ENCODE results near the gene C12orf76. TPM values are rescaled to one million over a fixed set of nuclear protein-coding genes. Genes with fewer than 3 reads are reported as not detected.

Gene C12orf76
- total and polyA plus RNA-seq, 10 of the 15 experiments (the other 5 are each of a cell fraction or from before 2014, with no cell fraction given), result 3.6 to 20.4 (median 10.7) TPM

DNA sequence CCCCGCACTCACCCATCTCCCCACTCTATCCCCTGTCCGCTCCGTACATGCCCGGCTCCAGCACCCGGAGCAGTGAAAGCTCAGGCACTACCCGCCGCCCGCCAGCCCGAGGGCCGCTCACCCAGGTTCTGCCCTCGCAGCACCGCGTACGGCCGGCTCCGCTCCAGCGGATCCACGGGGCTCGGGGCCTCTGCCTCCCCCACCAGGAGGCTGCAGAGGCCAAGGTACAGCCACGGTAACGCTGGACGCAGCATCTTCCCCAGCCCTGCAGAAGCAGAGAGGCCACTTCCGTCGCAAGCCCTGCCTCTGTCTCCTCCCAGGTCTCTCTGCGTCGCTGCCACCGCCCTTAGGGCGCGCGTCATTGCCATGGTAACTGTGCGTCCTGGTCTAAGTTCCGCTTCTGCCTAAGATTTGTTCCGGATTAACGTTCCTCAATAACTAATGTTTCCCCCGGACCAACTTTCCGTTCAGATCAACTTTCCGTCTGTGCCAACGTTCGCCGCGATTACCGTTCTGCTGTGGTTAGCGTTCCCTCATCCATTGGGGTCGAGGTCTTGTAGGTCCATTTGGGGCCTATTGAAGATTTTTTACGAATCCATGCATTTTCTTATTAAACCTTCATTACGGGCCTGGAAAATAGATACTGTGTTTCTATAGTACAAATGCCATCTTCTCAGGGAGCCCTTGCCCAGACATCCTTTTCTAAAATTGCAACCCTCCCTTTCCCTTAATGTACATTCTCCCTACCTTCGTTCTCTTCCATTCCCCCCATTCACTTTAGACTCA, at the start of gene C12orf76 (continued):
- TF ChIP-seq ZNF687 (IDR thresholded peaks at IDR 0.05) (peak; percentile 82; the same call in 1 of the 2 replicates), BCL11A (IDR thresholded peaks at IDR 0.05; ENCODE audit: low read depth, low read length) (no peak), IRF4 (IDR thresholded peaks at IDR 0.05; ENCODE audit: low read depth, low read length) (peak; percentile 67; the same call in 1 of the 2 replicates), PAX5 (IDR thresholded peaks at IDR 0.05; ENCODE audit: borderline replicate concordance, low read depth, low read length) (peak; percentile 67), NFYA (IDR thresholded peaks at IDR 0.05; ENCODE audit: borderline replicate concordance, low read depth, low read length) (no peak), CBX5 (IDR thresholded peaks at IDR 0.05; ENCODE audit: low read depth) (0 out of 2 replicates have a peak, but pooled peaks have one; percentile 48), SMARCA5 (IDR thresholded peaks at IDR 0.05) (no peak), SMC3 (IDR thresholded peaks at IDR 0.05; ENCODE audit: borderline replicate concordance, low read length) (no peak; the same call in 1 of the 2 replicates), TCF3 (IDR thresholded peaks at IDR 0.05; ENCODE audit: borderline replicate concordance, insufficient read depth, low read depth, low read length) (0 out of 2 replicates have a peak, but pooled peaks have one; percentile 28), NFIC (IDR thresholded peaks at IDR 0.05; ENCODE audit: low read depth, low read length) (no peak), MTA2 (IDR thresholded peaks at IDR 0.05; ENCODE audit: low read depth) (peak; percentile 83), BRCA1 (IDR thresholded peaks at IDR 0.05; ENCODE audit: low read depth, low read length) (no peak), ETV6 (conservative IDR thresholded peaks at IDR 0.05 in 1 of 2, IDR thresholded peaks at IDR 0.05 in 1 of 2; ENCODE audit: borderline replicate concordance in 1 of 2, low read depth in 1 of 2) (peak in 1 of 2 experiments; percentile 30; a peak in 1 of 4 replicates), ASH2L (IDR thresholded peaks at IDR 0.05; ENCODE audit: borderline replicate concordance, low read depth) (no peak), ESRRA (IDR thresholded peaks at IDR 0.05; ENCODE audit: low read length) (no peak), SUPT20H (IDR thresholded peaks at IDR 0.05; ENCODE audit: borderline replicate concordance, control insufficient read depth, low read depth, low read length) (no peak), MTA3 (IDR thresholded peaks at IDR 0.05; ENCODE audit: borderline replicate concordance, low read length) (0 out of 2 replicates have a peak, but pooled peaks have one; percentile 25), ZBED1 (IDR thresholded peaks at IDR 0.05; ENCODE audit: borderline replicate concordance) (peak; percentile 64; the same call in 1 of the 2 replicates), EGR1 (IDR thresholded peaks at IDR 0.05; ENCODE audit: borderline replicate concordance in 1 of 2, low read depth in 2 of 2, low read length in 2 of 2) (peak; percentile 6 to 60; a peak in 1 of 3 replicates), USF1 (IDR thresholded peaks at IDR 0.05; ENCODE audit: borderline replicate concordance, extremely low read length, insufficient read depth, low read depth, low read length) (no peak), MXI1 (IDR thresholded peaks at IDR 0.05; ENCODE audit: low read depth, low read length) (peak; percentile 98)
- TF ChIP-seq, protein P1, sequence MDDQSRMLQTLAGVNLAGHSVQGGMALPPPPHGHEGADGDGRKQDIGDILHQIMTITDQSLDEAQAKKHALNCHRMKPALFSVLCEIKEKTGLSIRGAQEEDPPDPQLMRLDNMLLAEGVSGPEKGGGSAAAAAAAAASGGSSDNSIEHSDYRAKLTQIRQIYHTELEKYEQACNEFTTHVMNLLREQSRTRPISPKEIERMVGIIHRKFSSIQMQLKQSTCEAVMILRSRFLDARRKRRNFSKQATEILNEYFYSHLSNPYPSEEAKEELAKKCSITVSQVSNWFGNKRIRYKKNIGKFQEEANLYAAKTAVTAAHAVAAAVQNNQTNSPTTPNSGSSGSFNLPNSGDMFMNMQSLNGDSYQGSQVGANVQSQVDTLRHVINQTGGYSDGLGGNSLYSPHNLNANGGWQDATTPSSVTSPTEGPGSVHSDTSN (IDR thresholded peaks at IDR 0.05; ENCODE audit: insufficient replicate concordance, low read depth, low read length), result no peak

Data from GM12878 (cell line).